Stimulated activated CD4-positive, alpha-beta T cell treated with anti-CD3 and anti-CD28 coated beads, Interleukin-15, amount 100 ng/mL, for 48 hours (primary cell): ENCODE results near the gene KCNMA1.

Experiments used
- DNase-seq, 2 donors: peaks; one replicate each; pipeline ENCODE4 v3.0.0-alpha.2; 2020; ENCODE audit warnings: low read depth in 2 of 2

Gene KCNMA1

GRCh38 chr10:77118603-77119282 lies 518.9 kb downstream of the KCNMA1 start:
- DNase-seq, result no peak

GRCh38 chr10:77117501-77117900 lies 520.1 kb downstream of the KCNMA1 start:
- DNase-seq, result no peak

DNA sequence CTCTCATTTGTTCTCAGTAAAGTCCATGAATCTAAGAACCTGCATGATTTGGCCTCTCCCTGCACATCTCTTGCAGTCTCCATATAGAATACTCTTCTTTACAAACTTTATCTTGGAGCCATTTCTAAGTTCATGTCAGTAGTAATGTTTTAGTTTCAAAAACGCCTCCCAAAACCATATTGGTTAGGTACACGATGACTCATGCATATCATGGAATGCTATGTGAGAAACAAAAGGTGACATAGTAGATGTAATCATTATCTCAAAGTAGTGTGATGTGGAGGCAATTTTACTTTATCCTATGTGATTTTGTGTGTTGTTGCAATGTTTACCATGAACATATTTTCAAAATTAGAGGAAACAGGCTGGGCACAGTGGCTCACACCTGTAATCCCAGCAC lies 520.7 kb downstream of the KCNMA1 start:
- DNase-seq, result no peak

- no peak for DNase-seq
Observed at GRCh38 chr10:77114181-77114821, 523.3 kb downstream of the KCNMA1 start.

DNA sequence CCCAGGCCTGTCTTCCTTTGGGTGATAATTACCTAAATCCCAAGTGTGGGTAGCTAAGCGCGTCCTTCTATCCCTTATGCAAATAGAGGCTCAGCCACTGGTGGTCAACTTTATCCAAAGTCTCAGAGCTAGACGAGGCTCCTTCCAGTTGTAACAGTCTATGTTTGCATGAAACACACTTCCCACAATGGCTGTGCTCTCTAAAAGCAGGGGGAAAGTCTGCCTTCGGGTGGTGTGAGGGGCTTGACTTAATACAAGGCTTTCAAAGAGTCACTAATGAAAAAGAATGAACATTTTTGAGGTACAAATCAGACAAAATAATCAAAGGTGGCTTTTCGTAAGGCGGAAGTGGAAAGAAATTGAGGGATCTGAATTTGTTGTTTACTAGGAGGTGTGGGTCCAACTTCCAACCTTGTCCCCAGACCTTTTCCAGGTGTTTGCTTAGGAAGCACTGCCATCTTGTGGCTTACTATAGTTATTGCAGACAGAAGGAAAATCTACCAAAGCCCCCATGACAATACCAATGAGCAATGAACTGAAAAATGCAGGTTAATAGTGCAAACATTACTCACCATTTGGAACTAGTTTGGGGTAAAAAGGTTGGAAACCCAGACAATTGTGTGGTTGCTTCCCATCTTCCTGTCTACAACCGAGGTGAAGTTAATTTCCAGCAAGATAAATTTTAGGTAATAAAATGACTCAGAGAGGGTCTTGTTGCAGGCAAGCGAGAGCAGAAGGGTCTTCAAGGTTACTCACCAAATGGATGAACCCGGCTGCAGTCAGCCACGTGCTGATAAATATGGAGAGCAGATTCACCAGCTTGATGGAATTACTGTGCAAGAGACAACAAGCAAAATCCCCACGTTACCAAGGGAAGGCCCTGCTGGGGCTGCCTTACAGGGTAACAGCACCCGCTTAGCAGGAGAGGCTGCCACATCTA lies 525.7 kb downstream of the KCNMA1 start:
- DNase-seq, result no peak

- no peak for DNase-seq
Observed at GRCh38 chr10:77110757-77111156, 526.9 kb downstream of the KCNMA1 start.

GRCh38 chr10:77109351-77109994 lies 528.1 kb downstream of the KCNMA1 start:
- no peak for DNase-seq

- DNase-seq, result no peak
Observed at GRCh38 chr10:77106676-77107075, 530.9 kb downstream of the KCNMA1 start.

DNA sequence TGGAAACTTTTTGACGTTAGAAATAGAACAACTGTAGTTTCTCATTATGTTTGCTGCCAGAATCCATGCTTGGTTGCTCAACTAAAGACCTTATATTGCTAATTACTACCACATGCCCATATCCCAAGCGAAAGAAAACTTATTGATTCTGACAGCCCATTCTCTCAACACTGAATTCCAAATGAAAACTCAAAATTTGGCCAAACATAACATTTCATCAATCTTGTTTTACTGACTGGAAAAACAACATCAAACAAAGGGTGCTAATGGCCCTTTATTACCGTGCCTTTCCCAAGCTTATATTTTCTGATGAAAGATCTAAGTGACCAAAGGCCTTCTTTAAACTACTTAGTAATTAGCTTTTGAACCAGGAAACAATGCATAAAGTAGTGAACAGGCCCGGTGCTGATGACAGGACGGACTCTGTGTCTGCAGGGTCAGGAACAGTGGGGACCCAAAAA lies 531.8 kb downstream of the KCNMA1 start:
- DNase-seq, result no peak

GRCh38 chr10:77104459-77104980 lies 533.1 kb downstream of the KCNMA1 start:
- no peak for DNase-seq

GRCh38 chr10:77103213-77103612 lies 534.4 kb downstream of the KCNMA1 start:
- no peak for DNase-seq

GRCh38 chr10:77101341-77101740 lies 536.3 kb downstream of the KCNMA1 start:
- no peak for DNase-seq

- no peak for DNase-seq
Observed at GRCh38 chr10:77099136-77099535, 538.5 kb downstream of the KCNMA1 start.

- no peak for DNase-seq
Observed at GRCh38 chr10:77097625-77098024, 540.0 kb downstream of the KCNMA1 start.

GRCh38 chr10:77093126-77093525 lies 544.5 kb downstream of the KCNMA1 start:
- no peak for DNase-seq

DNA sequence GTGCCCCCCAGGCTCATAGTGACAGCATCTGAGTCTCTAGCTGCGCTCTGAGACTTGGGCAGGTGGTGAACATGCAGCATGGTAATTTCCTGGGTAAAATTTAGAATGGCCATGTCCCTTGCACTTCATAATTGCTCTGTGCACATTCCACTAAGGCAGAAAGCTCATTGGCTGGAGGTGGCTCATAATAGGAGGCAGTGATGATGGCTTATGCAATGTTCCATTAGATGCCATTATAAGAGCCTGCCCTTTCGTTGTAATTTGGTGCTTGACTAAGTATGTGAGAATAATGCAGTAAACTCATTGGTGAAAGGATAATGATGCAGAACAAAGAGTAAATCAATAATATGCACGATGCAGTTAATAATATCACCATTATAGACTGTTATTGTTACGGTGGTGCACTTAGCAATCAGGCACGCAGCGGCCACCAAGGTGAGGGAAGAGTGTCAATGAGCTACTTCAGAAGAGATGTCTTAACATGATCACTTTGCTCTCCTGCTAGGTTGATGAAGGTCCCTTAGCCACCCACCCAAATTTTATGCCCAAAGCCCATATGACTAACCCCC lies 545.9 kb downstream of the KCNMA1 start:
- DNase-seq, result no peak

DNA sequence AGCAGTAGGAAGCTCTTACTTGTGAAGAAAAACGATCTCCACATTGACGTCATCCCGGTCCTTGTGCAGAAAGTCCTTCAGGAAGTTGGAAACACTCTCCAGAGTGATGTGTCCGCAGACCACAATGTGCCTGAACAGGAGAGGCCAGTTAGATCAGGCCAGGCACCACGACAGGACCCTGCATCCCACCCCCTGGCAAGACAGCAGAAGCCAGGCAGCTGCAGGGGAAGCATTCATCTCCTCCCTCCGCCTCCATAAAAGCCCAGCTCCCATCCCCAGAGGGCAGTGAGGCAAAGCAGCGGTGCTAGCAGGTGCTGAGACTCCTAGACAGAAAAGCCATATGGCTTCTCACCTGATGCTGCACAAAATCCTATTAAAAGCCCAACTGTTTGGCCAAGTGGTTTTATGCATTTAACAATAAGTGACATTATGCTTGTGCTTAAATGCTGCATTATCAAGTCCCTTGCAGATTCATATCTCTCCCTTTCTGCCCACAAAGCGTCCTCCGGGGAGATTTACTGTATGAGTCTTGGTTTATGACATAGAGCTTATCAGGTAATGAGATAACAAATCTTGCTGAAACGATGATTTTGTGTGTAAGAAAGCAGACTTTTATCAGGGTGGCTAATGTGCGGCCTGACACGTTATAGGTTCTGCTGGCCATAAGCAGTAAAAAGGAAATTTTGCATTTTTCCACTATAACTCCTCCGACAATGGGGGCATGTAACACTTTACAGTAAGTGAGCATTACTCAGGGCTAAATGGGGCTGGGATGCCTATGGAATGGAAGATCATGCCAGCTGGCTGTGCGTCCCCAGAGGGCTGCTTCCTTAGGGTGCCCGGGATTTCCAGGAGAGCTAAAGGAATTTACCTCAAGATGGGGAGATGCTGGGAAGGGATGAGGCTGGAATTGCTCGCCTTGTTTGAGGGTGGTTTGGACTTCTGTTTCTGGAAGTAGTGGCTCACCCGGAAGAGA lies 546.9 kb downstream of the KCNMA1 start:
- DNase-seq, result no peak

DNA sequence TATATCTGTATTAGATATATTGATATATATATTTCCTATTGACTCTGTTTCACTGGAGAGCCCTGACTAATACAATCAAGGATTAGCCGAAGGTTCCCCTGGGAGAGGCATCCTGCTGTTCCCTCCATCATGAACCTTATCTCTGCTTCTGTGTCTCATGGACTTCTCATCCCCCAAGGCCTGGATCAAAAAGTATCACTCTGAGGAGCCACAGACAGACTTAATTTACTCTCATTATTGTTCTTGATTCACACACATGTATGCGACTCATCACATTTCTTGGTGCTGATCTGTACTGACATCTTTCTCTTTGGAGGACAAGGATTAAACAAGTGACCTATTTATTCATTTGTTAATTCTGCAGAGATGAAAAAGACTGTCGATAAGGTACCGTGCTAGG lies 550.2 kb downstream of the KCNMA1 start:
- DNase-seq, result no peak

DNA sequence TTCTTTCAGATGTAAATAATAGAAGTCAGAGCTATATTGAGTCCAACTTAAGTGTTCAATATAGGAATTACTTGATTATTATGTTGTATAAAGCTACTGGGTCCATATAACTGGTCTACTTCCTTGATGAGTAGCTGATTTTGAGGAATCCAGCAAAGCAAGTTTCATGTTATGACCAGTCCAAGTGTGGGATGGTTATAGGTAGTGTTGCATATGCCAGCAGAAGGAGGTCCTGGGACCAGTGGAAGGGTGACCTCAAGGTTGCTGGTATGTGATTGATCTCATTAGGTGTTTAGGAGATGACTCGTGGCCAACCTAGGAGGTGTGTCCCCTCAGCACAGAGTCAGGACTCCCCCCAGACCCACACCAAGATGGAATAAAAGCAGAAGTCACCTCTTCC lies 551.5 kb downstream of the KCNMA1 start:
- DNase-seq, result no peak

GRCh38 chr10:77085344-77085743 lies 552.3 kb downstream of the KCNMA1 start:
- no peak for DNase-seq
